Tongue (tissue), 2 donors: ENCODE data around the gene SYNRG. TPM values are rescaled to one million over a fixed set of nuclear protein-coding genes. Genes with fewer than 3 reads are reported as not detected.
A peak's percentile ranks its signal among the peaks of the same experiment; 100 is the strongest.
"Not testable (repeated sequence)": the region's sequence is repeated elsewhere in the genome, so short reads cannot be mapped to it uniquely, and the experiment has no call there.

Source experiments
- DNase-seq: peaks from one replicate; pipeline ENCODE4 v3.0.0-alpha.2; 2015
- total RNA-seq: library from RNA; depleted of rRNA; stranded (reverse); fragments of >200 nt; gene quantifications from one replicate; pipeline ENCODE4 v1.2.3, GENCODE V29; 2014

The SYNRG gene
- total RNA-seq, 1 donor from 2014 or later: 21.4 TPM

DNA sequence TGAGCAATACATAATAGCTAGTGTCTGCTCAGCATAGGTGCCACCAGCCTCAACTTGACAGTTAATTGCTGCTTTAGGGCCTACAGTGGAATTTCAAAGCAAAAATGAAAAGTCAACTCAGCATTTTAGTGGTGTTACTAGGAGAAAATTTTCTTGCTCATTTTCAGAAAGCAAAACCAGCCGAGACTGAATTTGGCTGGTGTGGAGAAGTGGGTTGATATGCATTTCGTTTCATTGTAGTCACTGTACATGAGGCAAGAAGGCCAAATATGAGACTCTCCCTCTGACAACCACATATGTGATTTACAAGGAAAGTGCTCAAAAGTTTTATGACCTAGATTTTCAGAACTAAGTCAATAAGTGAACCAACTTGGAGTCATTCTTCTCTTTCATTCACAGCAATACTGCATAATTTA is 65.6 kb downstream of the SYNRG start:
- no peak for DNase-seq

DNA sequence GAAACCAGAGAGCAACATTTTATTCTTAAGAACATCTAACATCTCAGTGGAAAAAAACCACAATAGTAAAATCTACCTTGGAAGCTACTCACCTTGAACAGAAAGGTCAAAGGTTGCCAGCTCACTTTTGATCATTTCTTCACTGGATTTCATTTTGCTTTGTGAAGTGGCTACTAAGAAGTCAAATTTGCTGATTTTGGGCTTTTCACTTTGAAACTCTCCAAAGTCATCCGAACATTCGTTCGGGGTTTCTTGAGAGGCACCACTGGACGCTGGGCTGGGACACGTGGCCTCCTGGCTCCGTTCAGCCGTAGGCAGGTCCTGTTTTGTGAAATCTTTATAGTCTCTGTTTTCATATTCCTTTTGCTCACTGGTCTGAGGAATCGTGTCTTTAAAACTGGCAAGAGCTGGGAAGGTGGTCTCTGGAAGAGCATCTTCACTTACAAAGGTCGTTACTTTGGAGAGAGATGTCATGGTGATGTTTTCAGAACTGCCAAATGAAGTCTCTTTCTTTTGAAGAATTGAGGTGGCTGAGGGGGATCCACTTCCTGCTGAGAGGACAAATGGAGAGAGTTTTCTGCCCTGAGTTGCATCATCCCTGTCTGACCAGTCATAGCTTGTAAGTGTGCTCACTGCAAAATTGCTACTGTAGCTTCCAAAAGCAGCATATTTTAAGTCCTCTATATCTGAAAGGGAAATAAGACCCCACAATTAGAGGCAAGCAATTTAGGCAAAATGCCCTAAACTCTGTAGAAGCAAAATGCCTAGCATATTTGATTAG is 67.1 kb downstream of the SYNRG start:
- no peak for DNase-seq

DNA sequence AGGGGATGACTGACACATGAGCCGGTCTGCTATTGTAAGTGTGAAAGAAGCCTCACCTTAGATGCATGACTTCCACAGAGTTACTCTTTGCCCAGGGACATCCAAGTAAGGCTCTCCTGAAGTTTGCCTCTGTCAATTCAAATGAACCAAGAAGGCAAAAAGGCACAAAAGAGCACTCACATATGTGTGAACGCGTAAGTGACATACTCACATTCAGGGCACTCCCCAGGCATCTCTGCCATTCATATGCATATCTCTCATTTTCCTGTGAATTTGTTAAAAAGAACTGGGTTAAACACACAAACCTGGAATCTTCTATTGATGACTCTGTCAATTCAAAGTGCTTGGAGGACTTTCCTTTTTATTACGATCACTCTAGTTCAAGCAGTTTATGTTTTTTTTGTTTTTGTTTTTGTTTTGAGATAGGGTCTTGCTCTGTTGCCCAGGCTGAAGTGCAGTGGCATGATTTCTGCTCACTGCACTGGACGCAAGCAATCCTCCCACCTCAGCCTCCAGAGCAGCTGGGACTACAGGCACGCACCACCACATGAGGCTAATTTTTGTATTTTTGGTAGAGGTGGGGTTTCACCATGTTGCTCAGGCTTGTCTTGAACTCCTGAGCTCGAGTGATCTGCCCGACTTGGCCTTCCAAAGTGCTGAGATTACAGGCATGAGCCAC is 70.1 kb downstream of the SYNRG start:
- no peak for DNase-seq

DNA sequence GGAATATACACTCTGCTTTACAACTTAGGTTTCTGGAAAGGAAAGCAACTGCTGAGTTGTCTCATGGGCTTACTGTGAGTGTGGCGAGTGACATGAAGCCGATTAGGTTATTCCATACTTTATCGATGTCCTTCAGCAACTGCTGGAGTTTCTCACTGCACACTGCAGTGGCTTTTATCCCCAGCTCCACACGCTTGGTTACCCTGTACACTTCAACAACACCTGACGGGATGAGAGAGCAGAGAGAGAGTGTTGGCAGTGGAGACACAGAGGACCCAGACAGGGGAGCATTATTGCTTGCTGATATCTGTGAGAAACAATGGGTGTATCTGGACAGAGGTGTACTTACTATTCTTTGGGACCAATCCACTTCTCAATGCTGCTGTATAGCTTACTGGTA is 73.3 kb downstream of the SYNRG start:
- no peak for DNase-seq

DNA sequence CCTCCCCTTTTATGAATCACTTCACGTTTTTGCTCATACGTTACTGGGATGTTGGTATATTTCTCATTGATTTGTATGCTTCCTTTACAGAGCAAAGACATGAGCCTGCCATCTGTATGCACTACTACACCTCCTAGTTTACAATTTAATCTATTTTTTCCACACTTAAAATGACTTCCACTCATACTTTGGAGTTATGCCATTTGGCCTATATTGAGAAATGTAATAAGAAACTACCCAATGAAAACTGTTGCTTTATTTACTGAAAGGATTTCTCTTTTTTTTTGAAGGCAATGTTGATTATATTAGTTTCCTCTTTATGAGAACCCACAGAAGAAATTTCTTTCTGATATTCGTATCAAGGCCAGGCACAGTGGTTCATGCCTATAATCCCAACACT is 76.5 kb downstream of the SYNRG start:
- peak; percentile 20 for DNase-seq

DNA sequence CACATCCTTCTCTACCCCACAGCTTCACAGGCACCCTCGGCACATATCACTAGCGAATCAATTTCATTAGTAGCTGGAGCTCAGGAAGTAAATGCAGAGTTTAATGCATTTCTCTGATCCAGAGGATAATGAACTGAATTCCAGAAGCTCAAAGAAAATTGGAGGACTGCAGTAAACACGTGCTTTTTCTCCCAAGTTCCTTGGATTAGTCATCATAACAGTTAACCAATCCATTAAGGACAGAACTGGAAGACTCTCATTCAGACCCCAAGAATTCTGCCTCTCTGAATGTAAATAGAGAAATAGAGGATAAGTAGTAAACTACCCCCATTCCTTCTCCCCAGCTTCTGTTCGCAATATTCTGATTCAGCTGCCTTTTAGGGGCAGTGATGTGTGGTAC is 78.8 kb downstream of the SYNRG start:
- DNase-seq: no peak

DNA sequence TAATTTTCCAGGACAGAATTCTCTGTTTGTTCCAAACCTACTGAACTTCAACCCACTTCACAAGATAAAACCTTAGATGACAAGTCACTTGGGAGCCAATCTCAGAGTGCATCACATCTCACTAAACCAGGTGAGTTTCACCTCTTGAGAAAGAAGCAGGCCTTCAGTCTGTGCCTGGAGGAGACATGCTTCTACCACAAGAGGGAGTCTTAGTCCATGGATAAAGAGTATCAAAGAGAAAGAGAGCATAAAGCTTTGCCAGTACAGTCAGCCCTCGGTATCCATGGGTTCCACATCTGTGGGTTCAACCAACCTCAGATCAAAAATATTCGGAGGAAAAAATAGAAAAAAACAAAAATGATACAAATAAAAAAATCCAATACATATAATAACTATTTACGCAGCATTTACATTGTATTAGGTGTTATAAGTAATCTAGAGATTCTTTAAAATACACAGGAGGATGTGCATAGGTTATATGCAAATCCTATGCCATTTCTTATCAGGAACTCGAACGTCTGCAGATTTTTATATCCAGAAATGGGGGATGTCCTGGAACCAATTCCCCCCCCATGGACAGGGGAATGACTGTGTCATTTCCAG is 81.9 kb downstream of the SYNRG start:
- DNase-seq: peak; percentile 66

DNA sequence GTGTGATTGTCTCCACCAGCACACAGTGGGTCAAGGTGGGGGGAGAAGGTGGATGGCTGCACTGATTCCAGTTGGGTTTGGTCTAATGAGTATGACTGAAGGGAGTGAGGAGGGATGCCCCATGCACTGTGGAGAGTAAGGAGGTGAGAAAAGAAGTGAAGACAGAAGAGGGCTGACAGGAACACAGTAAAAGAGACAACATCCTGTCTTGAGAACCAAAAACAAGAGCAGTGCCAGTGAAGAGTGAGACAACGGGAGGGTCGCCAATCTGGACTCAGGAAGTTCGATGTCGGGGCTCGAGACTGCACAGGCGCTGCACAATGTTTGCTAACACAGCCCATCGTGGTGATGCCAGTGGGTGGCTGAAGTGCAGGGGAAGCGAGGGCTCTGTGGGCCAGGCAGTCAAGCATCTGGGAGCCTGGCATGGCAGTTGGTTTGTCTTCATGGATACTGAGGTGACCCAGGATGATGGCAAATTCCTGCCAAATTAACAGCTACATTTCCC is 85.5 kb downstream of the SYNRG start:
- no peak for DNase-seq

DNA sequence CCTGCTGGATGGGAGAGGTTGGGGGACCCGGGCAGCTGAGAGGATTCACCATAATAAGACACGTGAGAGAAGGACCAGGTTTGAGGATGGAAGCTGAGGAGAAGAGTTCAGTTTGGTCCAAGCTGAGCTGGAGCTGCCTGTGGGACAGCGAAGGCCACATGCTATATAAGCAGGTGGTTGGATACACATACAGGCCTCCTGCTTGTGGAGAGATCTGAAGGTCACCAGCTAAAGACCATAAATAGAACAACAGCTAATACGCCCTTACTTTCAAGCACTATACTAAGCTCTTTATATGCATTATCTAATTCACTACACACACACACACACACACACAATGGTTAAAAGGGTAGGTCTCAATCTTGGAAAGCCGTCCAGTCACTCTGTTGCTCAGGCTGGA is 87.4 kb downstream of the SYNRG start:
- DNase-seq: peak; percentile 35

DNA sequence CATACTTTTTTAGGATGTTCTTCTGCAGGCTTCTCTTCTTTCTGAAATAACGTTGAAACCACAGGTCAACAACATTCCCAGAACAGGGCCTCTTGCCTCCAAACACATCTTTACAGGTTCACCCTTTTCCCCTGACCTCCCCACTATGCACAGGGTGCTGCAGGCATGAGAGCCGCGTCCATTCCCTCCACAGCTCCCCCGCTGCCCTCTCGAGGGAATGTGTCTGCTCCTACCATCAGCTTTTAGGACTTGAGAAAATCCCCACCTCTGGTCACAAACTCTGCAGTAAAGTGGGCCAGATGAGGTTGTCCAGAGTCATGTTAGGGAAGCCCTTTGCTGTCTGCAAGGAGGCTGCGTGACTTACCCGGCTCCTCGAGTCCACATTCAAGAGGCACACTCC is 89.0 kb downstream of the SYNRG start:
- no peak for DNase-seq

DNA sequence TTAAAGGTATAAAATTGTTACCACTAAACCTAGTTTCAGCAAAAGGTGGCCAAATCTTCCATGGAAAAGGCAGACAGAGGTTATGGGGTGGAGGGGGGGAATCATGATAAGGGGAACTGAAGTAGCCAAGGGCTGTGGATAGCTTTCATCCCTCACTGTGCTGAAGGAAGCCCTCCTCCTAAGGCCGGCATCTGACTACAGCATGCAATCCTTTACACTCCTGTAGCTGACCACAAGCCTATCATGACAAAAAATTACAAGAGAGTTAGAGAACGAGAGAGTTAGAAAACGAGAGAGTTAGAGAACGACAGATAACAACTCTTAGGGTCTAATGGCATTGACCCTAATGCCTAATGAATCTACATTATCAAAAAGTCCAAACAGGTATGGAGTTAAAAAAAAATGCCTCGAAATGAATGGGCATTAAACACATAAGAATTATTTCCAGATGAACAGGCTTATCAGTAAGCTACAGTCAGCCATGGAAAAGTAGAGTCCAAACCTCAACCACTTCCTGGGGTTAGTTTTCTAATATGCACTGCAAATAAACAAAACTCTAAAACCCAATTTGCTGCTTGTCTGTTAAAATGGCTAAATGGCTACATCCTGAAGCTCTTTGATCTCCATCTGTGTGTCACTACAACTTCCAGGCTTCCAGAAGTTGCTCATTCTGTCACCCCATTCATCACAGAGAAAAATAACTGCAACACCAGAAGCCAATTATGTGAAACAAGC is 89.8 kb downstream of the SYNRG start:
- DNase-seq: no peak

DNA sequence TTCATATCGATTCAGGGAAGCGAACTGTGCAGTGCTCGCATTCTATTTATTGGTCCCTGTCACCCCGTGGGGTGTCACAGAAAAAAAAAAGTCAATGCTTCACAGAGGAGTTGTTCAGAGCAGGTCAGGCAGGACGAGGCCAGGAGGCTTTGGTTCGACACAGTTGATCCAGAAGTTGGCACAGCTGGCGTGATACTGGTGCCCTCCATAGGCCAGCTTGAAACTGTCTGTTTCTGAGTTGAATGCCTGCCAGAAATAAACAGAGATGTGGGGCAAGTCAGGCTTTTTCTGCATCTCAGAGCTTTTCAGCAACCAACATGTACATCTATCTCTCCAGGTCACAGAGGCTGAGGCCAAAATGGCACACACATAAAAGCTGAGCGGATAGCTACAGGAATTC is 90.4 kb downstream of the SYNRG start:
- peak; percentile 59 for DNase-seq

DNA sequence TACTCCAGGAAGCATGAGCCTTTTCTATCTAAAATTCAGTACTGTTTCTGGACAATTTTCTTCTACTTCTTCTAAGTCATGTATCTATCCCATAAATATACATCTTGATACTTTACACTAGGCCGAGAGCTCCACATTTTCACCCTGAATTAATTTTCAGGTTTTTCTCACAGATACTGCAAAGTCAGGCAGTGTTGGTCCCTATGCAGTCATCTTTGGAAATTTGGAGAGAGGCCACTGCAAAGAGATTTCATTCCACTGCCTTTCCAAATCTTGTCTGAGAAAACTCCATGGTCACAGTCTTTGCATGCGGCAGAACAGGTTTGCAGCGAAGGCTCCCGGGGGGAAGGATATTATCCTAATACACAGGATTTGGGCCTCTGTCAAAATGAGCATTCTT is 91.3 kb downstream of the SYNRG start:
- DNase-seq: peak; percentile 30

DNA sequence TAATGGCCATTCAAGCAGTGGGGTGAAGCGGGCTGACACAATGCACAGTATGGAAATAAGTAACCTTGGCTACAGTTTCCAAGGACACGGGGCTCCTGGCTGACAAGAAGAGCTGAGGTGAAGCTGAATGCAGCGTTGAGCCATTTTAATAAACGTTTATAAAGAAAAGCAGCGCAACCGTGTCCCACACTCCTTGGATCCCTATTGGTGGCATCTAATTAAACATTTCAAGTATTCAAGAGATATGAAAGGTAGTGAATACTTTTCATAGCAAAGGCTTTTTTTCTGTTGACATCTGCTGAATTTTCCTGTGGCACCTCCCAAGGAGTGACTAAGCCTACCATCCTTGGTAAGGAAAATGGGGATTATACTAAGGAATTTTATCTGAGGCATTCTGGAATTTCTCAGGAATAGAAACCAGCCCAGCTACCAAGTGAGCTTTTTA is 93.1 kb downstream of the SYNRG start:
- no peak for DNase-seq

DNA sequence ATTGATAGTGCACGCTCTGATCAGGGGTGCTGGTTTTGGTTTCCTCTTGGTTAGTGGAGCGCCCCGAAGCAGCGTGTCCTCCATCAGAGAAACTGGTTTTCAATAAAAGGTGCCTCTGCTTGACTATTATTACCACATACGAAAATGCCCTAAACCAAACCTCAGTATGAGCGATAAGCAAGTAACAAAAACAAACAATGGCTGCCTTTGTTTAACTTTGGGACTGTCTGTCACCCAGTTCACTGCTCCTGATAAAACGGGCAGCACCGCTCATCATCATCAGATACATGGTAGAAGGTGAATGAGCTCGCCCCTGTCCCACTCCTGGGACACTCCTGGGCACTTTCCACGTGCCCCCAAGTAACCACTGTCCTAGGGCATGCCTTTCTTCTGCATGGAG is 95.5 kb downstream of the SYNRG start:
- DNase-seq: no peak

DNA sequence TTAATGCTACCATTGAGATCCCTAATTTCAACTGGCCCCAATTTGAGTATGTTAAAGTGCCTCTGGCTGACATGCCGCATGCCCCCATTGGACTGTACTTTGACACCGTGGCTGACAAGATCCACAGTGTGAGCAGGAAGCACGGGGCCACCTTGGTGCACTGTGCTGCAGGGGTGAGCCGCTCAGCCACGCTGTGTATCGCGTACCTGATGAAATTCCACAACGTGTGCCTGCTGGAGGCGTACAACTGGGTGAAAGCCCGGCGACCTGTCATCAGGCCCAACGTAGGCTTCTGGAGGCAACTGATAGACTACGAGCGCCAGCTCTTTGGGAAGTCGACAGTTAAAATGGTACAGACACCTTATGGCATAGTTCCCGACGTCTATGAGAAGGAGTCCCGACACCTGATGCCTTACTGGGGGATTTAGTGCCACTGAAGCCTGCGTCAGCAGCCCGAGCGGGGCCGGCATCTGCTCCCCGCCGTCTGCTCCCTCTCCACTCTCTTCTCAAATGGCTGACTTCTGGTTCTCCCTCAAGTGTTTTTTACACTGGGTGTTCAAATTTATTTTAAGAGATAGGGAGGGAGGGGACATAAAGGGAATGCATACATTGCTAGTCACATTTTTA is 96.7 kb downstream of the SYNRG start:
- peak; percentile 52 for DNase-seq

DNA sequence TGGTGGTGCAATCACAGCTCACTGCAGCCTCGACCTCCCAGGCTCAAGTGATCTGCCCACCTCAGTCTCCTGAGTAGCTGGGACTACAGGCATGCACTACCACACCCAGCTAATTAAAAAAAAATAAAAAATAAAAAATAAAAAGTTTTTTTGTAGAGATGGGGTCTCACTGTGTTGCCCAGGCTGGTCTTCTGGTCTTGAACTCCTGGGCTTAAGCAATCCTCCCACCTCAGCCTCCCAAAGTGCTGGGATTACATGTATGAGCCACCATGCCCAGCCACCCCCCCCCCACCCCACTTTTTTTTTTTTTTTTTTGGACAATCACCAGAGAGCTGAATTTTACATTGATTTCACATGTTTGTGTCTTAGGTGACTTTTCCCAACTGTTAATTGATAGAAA is 97.6 kb downstream of the SYNRG start:
- not testable (repeated sequence) for DNase-seq

DNA sequence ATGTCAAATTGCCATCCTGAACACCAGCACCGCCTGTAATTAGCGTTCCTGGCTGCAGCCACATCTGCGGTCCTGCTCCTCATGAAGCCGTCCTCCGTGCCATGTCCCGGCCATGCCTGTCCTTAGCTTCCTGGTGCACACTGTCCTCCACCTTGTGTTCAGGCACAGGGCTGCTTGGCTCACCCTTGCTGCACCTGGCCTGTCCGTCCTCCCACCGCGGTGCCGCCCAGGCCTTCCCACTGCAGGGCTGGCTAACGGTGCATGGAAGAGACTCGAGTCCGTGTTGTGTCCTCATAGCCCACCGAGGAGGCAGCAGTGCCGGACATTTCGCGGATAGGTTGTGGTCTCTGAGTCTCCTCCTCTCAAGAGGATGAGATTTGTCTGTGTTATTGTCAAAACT is 99.2 kb downstream of the SYNRG start:
- no peak for DNase-seq

DNA sequence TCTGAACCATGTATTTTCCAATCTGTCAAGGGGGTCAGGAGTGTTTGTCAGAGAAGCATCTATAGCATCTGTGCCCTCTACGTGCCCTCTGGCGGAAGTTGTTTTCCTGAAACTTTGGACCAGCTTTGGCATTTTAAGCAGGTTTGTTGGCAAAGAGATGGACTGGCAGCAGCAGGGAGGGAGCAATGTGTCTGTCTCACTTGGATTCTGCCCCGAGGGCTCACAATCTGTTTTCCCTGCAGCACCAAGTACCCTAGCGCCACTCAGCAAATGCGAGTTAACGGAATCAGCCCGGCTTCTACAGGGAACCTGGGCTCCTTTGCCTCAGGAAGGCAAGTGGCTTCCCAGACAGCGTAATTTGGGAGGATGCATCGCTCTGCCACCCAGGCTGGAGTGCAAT is 102.1 kb downstream of the SYNRG start:
- DNase-seq: no peak

DNA sequence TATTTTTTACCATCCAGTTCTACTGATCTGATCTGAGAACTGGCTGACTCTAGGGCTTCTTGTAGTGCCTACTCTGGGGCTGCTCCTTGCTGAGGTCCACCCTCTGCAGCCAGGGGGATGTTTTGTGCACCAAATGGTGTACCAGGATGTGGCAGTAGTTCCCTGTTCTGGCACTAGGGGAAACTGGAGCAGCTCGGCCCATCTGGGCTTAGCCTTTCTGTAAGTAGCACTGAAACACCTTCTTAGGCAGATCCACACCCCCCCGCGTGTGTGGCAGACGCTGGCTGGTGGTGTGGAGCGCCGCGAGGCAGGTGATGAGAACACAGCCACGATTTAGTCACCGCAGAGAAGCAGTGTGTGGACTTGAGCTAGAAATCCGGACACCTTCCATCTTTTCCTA is 102.5 kb downstream of the SYNRG start:
- no peak for DNase-seq

DNA sequence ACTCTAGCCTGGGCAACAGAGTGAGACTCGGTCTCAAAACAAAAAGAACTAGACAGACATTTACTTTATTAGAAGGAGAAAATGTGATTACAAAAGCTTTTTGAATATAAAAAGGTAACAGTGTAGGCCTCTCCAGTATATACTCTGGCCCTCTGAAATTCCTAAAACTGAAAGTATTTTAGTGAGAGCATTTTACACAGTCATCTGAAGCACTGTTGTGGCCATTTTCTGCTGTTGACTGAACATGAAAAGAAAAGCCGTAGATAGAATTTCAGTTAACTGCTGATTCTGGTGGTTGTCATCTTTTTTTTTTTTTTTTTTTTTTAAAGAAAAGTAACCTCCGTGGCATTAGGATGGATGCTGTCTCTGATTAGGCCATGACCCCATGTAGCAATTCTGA is 103.9 kb downstream of the SYNRG start:
- no peak for DNase-seq

DNA sequence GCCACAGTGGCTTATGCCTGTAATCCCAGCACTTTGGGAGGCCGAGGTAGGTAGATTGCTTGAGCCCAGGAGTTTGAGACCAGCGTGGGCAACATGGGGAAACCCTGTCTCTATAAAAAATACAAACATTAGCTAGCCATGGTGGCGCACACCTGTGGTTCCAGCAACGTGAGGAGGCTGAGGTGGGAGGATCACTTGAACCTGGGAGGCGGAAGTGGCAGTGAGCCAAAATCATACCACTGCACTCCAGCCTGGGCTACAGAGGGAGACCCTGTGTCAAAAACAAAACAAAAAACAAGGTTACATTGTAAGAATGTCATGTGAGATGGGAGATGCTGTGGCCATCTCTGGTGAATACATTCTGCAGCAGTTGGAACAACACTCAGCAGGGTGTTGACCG is 106.1 kb downstream of the SYNRG start:
- no peak for DNase-seq
